Colonic mucosa (tissue), 4 donors: Measurements from ENCODE around the gene NEB. TPM values are rescaled to one million over a fixed set of nuclear protein-coding genes. Genes with fewer than 3 reads are reported as not detected.

Experiments used
- DNase-seq: peaks from one replicate; pipeline ENCODE4 v3.0.0-alpha.2; 2020
- H3K27ac ChIP-seq: fragments of 200-600 bp; one replicate; pipeline ENCODE4 v1.8.0; 2021
- H3K27me3 ChIP-seq: fragments of 200-600 bp; one replicate; pipeline ENCODE4 v1.8.0; 2021
- H3K36me3 ChIP-seq: fragments of 200-600 bp; one replicate; pipeline ENCODE4 v1.8.0; 2021
- H3K4me1 ChIP-seq: fragments of 200-600 bp; one replicate; pipeline ENCODE4 v1.8.0; 2021; ENCODE audit warnings: mild to moderate bottlenecking
- H3K4me3 ChIP-seq: fragments of 200-600 bp; one replicate; pipeline ENCODE4 v1.8.0; 2021
- H3K9ac ChIP-seq, 2 donors: one replicate each; pipeline ENCODE4 v1.7.0; 2013; ENCODE audit warnings: control low read depth in 2 of 2, low read depth in 2 of 2, low read length in 2 of 2
- H3K9me3 ChIP-seq: fragments of 200-600 bp; one replicate; pipeline ENCODE4 v1.8.0; 2021
- intact Hi-C: fragments of 100-400 bp; cut with DNase I; formaldehyde crosslinking; loops from one replicate; pipeline ENCODE4 v1.14.1; 2022
- total RNA-seq, 2 donors: library from RNA; stranded (reverse); fragmentation: NEBNext Ultra II Directional in 1 of 2; extraction: Animal tissue kit (Norgen Biotek cat#: 25700) in 1 of 2; gene quantifications; one replicate each; pipeline ENCODE4 v1.2.1, GENCODE V29; 2021
- TF ChIP-seq, protein P1 (sequence below): fragments of 200-600 bp; IDR thresholded peaks from one replicate; pipeline ENCODE4 v1.8.0; 2022; ENCODE audit warnings: antibody characterized with exemption, mild to moderate bottlenecking
- donor health status: healthy.
- donor health status: DM: no; HTN: no; CAD: no.
- donor health status: DM: no; HTN: no; CAD: no.

Gene NEB
- total RNA-seq, 2 donors from 2014 or later: 0.89 to 1.0 TPM

DNA sequence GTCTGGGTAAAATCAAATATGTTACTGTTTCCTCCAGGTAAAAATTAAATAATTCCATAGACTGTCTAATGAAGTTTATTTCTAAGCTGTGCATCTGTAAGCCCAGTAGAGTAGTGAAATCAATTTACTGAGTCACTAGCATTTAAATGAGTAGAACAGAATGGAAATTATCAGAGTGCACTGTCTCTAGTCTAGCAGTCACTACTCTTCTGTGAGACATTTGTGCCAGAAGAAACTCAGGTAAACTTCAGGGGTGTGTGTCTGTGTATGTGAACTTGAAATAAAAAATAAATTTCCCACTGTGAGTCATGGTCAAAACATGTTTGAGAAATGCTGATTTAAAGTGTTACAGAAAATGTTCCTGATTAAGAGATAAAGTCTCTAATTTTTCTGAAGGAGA lies 178.2 kb downstream of the NEB start:
- TF ChIP-seq, protein P1, sequence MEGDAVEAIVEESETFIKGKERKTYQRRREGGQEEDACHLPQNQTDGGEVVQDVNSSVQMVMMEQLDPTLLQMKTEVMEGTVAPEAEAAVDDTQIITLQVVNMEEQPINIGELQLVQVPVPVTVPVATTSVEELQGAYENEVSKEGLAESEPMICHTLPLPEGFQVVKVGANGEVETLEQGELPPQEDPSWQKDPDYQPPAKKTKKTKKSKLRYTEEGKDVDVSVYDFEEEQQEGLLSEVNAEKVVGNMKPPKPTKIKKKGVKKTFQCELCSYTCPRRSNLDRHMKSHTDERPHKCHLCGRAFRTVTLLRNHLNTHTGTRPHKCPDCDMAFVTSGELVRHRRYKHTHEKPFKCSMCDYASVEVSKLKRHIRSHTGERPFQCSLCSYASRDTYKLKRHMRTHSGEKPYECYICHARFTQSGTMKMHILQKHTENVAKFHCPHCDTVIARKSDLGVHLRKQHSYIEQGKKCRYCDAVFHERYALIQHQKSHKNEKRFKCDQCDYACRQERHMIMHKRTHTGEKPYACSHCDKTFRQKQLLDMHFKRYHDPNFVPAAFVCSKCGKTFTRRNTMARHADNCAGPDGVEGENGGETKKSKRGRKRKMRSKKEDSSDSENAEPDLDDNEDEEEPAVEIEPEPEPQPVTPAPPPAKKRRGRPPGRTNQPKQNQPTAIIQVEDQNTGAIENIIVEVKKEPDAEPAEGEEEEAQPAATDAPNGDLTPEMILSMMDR: no peak
- H3K9ac ChIP-seq: no peak overlapping the region
- intact Hi-C loops: no loop called here
- no peaks in the 10 kb centered on the region for H3K27me3 ChIP-seq
- no peak overlapping the region for H3K4me3 ChIP-seq
- no peak for DNase-seq
- H3K36me3 ChIP-seq: no peaks in the 10 kb centered on the region
- H3K9me3 ChIP-seq: no peaks in the 10 kb centered on the region
- no peak overlapping the region for H3K27ac ChIP-seq
- H3K4me1 ChIP-seq: no peaks in the 10 kb centered on the region

DNA sequence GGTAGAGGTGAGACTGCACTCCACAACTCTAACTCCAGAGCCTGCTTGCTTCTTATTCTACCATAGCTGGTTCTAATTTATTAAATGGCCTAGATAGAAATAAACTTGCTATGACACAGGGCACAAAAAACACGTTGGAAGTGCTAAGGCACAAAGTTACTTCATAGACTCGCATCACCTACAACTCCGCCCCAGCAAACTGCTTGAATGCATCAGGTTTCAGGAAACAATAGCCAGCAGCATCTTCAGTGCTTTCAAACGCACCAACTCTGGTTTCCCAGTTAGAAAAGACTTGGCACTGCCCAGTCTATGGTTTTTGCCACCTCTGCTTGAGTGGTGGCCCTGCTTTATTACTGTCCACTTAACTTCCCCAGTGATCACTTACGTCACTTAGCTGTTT lies 182.0 kb downstream of the NEB start:
- no peaks in the 10 kb centered on the region for H3K36me3 ChIP-seq
- intact Hi-C loops: no loop called here
- H3K4me3 ChIP-seq: no peak overlapping the region
- no peak for DNase-seq
- H3K9me3 ChIP-seq: no peaks in the 10 kb centered on the region
- no peak overlapping the region for H3K27ac ChIP-seq
- H3K4me1 ChIP-seq: no peaks in the 10 kb centered on the region
- TF ChIP-seq, protein P1: no peak
- no peak overlapping the region for H3K9ac ChIP-seq
- H3K27me3 ChIP-seq: no peaks in the 10 kb centered on the region

DNA sequence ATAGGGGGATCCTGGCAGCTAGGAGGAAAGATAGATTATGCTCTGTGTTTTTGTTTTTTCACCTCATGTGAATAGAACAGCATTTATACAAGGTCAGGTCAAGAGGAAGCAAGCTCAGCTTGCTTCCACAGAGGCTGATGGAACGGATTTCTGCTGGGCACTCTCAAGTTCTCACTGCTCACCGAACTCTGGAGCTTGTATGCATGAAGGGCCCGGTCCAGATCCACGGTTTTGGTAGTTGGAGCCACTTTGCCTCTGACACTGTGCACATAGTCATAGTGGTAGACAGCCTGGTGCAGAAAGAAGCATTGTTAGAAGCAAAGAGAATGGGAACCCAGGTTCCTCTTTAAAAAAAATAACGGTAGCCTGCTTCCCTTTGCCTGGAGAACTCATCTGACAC lies 182.7 kb downstream of the NEB start:
- H3K9me3 ChIP-seq: no peaks in the 10 kb centered on the region
- no peak overlapping the region for H3K9ac ChIP-seq
- no peaks in the 10 kb centered on the region for H3K4me1 ChIP-seq
- no peak overlapping the region for H3K4me3 ChIP-seq
- no peak for DNase-seq
- no peaks in the 10 kb centered on the region for H3K27me3 ChIP-seq
- TF ChIP-seq, protein P1: no peak
- intact Hi-C loops: no loop called here
- no peaks in the 10 kb centered on the region for H3K36me3 ChIP-seq
- H3K27ac ChIP-seq: no peak overlapping the region

DNA sequence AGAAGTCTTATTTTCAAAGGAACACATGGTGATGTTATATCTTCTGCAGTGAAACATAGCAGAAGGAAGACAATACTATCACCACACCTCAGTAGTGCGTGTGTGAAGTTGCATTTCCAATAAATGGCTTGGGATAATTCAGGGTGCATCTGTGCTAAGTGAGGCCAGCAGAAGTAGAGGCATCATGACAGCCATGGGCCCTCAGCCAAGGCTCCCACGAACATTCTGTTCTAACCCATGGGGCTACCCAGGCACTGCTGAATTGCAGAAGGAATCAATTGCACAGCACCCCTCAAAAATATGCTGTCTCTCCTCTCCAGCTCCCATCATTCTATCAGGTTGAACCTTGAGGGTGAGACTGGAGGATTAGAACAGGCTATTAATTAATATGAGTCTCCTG lies 185.1 kb downstream of the NEB start:
- TF ChIP-seq, protein P1: no peak
- no peaks in the 10 kb centered on the region for H3K27me3 ChIP-seq
- H3K9ac ChIP-seq: no peak overlapping the region
- no peak overlapping the region for H3K4me3 ChIP-seq
- no peaks in the 10 kb centered on the region for H3K4me1 ChIP-seq
- no peaks in the 10 kb centered on the region for H3K36me3 ChIP-seq
- intact Hi-C loops: no loop called here
- DNase-seq: no peak
- H3K9me3 ChIP-seq: no peaks in the 10 kb centered on the region
- no peak overlapping the region for H3K27ac ChIP-seq

DNA sequence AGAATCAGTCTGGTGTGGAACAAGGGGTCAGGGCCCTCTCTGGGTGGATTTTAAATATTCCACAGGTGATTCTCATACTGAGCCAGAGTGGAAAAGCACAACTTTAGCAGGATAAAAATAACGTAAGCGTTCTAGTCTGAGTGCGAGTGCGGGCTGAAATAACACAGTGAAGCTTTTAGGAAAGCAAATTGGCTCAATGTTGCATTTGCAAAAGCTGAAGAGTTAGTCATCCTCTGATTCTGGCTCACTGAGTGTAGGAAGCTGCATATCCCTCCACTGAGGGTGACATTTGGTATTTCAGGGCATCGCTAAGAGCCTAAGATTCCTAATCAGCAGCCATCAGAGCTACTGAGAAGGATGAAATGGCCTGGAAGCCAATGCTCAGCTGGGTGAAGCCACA lies 189.8 kb downstream of the NEB start:
- TF ChIP-seq, protein P1: no peak
- Histone ChIP-seq H3K4me3 (no peak overlapping the region), H3K9ac (no peak overlapping the region), H3K9me3 (no peaks in the 10 kb centered on the region), H3K36me3 (no peaks in the 10 kb centered on the region), H3K4me1 (no peaks in the 10 kb centered on the region), H3K27me3 (no peaks in the 10 kb centered on the region), H3K27ac (no peak overlapping the region)
- intact Hi-C loops: no loop called here
- no peak for DNase-seq

DNA sequence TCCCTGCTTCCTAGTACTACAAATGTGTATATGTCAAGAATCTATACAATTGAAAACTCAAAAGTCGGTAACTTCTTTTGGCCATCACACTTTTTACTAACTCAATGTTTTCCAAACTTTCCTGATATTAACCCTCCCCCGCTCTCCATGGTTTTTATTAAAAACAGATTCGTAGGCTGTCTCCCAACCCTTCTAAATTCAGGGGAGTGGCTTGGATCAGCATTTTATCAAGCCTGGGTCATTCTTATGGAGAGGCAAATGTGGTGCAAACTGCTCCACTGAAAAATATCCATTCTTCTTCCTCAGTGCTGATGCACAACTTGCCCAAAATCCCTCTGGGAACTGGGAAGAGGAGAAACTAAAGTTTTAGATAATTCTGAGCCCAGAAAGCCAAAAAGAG lies 190.4 kb downstream of the NEB start:
- Histone ChIP-seq H3K9me3 (no peaks in the 10 kb centered on the region), H3K4me1 (no peaks in the 10 kb centered on the region), H3K27me3 (no peaks in the 10 kb centered on the region), H3K27ac (no peak overlapping the region), H3K9ac (no peak overlapping the region), H3K36me3 (no peaks in the 10 kb centered on the region), H3K4me3 (no peak overlapping the region)
- no peak for DNase-seq
- TF ChIP-seq, protein P1: no peak
- intact Hi-C loops: no loop called here
